Muscle layer of duodenum (tissue), 2 donors: ENCODE data around the gene CFAP45.

ENCODE experiments used
- H3K27ac ChIP-seq: one replicate; pipeline ENCODE4 v1.7.0; 2013; ENCODE audit warnings: mild to moderate bottlenecking, low read length
- H3K27me3 ChIP-seq: one replicate; pipeline ENCODE4 v1.7.0; 2013; ENCODE audit warnings: low read depth, mild to moderate bottlenecking, control low read depth, low read length
- H3K36me3 ChIP-seq, 2 donors: one replicate each; pipeline ENCODE4 v1.7.0; 2013; ENCODE audit warnings: low read length in 2 of 2, control low read depth in 1 of 2, mild to moderate bottlenecking in 1 of 2; ENCODE audit not compliant: insufficient read depth in 2 of 2, control insufficient read depth in 1 of 2
- H3K4me1 ChIP-seq, 2 donors: one replicate each; pipeline ENCODE4 v1.7.0; 2013; ENCODE audit warnings: low read length in 2 of 2, mild to moderate bottlenecking in 2 of 2, control low read depth in 1 of 2, moderate library complexity in 1 of 2; ENCODE audit not compliant: insufficient read depth in 2 of 2, control insufficient read depth in 1 of 2
- H3K4me3 ChIP-seq, 2 donors: one replicate each; pipeline ENCODE4 v1.7.0; 2013; ENCODE audit warnings: low read length in 2 of 2, low read depth in 1 of 2, mild to moderate bottlenecking in 1 of 2
- H3K9me3 ChIP-seq, 2 donors: one replicate each; pipeline ENCODE4 v1.7.0; 2013; ENCODE audit warnings: low read length in 2 of 2, control low read depth in 1 of 2, mild to moderate bottlenecking in 1 of 2; ENCODE audit not compliant: control insufficient read depth in 1 of 2
- donor health status: healthy.

Gene CFAP45

DNA sequence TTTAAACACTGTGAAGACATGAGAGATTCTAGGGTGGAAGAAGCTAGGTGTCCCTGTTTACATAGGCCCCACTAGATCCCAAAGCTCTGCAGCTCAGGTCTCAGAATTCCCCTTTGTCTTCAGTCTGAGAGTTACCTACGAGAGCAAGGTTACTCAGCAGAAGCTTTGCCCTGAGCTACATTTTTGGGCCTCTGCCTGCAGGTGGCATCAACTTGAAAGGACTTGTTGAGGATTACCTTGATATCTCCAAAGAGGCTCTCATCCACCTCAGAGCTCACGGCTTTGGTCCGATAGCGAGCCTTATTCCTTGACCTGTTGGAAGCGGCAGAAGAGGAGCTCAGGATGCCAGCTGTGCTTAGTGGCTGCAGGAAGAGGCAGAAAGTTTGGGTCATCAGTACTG is 7.0 kb downstream of the CFAP45 start:
- Histone ChIP-seq H3K27me3 (no peaks in the 10 kb centered on the region), H3K36me3 (no peaks in the 10 kb centered on the region), H3K9me3 (no peaks in the 10 kb centered on the region), H3K4me1 (peaks cover 5 to 15% of the 10 kb centered on the region in 2 donors), H3K27ac (no peak overlapping the region), H3K4me3 (no peak overlapping the region)

DNA sequence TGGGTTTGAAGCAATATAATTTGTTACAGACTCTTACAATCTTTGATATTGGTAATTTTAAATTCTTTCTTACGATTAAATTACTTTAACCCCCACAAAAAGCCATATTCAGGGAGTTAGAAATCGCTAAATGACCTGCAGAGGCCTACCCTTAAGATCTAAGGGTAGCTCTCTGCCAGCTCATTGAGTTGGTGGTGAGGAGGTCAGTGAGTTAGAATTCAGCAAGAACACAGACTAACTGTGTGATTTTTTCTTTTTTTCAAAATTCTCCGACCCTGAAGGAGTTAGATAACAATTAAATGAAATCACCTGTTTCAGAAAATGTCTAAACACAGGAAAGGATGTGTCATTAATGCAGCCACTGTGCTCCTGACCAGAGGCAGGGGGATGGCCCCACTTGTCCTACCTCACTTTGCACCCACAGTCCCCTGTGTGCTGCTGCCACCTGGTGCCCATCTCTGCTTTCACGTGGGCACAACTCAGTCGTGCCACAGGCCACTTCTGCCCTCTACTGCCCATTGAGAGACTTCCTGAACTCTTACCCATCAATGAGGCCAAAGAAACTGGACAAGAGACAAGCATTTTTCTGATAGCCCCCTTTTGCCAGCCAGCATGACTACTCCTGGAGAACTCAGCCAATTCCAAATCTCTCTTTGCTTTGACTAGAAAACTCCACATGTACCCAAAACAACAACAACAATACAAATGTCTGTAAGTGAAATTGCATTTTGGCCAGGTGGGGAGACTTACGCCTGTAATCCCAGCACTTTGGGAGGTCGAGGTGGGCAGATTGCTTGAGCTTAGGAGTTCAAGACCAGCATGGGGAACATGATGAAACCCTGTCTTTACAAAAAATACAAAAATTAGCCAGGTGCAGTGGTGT is 8.4 kb downstream of the CFAP45 start:
- H3K4me1 ChIP-seq: peaks cover 5 to 12% of the 10 kb centered on the region in 2 donors
- H3K27me3 ChIP-seq: no peaks in the 10 kb centered on the region
- no peaks in the 10 kb centered on the region for H3K36me3 ChIP-seq
- no peak overlapping the region for H3K4me3 ChIP-seq
- H3K9me3 ChIP-seq: no peaks in the 10 kb centered on the region
- H3K27ac ChIP-seq: no peak overlapping the region

DNA sequence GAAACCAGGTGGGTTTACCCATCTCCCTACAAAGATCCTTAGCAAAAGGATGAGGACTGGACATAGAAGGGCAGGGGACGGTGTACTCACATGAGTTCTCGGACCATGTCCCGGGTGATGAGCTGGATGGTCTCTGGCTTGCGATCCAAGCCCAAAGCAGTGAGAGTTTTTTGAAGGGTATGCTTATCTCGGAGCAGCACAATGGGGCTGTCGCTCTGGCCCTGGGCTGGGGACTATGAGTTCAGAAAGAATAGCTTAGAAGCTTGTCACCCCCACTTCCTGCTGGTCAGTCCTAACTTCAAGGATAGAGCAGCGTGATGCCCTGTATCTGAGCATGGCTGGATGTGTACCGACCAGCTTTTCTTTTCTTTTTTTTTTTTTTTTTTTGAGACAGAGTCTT is 9.6 kb downstream of the CFAP45 start:
- Histone ChIP-seq H3K9me3 (no peaks in the 10 kb centered on the region), H3K27ac (peak overlapping the region; percentile 2), H3K36me3 (no peaks in the 10 kb centered on the region), H3K4me1 (peaks cover 5 to 9% of the 10 kb centered on the region in 2 donors), H3K4me3 (no peak overlapping the region), H3K27me3 (no peaks in the 10 kb centered on the region)

DNA sequence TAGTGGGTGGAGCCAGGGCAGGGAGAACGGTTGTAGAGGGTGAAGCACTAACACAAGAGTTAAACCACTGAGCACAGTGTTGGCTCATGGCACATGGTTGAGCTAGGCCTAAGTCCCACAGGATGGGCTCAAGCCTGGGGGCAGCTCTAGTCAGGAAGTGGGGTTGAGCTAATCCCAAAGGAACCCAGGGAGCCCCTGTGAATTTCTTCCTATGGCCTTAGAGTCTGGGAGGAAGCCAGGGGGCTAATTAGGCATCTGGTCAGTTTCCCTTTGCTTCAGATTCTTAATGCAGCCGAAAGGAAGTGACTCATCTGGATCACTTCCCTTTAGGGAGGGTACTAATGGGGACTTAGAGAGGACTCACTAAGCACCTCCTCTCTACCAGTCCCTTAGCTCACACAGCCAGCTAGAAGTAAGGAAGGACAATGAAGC is 10.1 kb downstream of the CFAP45 start:
- Histone ChIP-seq H3K4me1 (peaks cover 5 to 9% of the 10 kb centered on the region in 2 donors), H3K27me3 (no peaks in the 10 kb centered on the region), H3K9me3 (no peaks in the 10 kb centered on the region), H3K36me3 (no peaks in the 10 kb centered on the region), H3K27ac (peak overlapping the region; percentile 2), H3K4me3 (no peak overlapping the region)

DNA sequence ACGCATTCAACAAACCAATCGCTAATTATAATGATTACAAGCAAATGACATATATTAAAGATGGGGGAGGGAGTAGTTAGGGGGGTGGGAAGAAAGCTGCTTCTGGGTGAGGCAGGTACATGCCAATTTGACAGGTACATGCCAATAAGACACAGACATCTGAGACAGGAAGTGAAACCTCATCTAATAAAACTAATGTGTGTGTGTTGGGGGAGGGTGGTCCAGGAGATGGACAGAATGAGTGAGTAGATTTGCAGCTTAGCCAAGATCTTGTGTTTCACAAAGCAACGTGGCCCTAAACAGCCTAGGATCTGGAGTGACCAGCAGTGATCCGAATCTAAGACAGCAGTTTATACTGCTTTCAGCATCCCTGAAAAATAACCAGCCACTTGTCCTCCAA is 10.8 kb downstream of the CFAP45 start:
- Histone ChIP-seq H3K27me3 (no peaks in the 10 kb centered on the region), H3K36me3 (no peaks in the 10 kb centered on the region), H3K4me3 (no peak overlapping the region), H3K9me3 (no peaks in the 10 kb centered on the region), H3K27ac (no peak overlapping the region), H3K4me1 (peaks cover 5 to 9% of the 10 kb centered on the region in 2 donors)

DNA sequence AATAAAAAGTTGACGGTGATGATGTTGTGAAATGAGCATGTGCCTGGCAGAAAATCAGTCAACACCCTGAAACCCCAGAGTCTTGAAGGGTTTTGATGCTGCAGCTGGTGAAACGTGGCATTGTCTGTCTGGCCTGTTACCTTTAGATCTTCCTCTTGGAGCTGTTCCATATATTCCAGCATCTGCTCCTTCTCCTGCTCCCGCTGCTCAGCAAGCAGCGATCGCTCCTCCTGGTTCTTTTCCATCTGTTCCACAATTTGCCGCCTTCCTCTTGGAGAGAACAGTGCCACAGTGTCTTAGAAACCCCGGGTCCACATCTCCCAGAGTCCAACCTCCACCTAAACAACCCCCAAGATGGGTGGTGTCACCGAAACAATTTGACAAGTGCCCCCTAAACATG is 15.7 kb downstream of the CFAP45 start:
- Histone ChIP-seq H3K36me3 (no peaks in the 10 kb centered on the region), H3K4me1 (no peaks in the 10 kb centered on the region), H3K9me3 (no peaks in the 10 kb centered on the region), H3K4me3 (no peak overlapping the region), H3K27me3 (no peaks in the 10 kb centered on the region), H3K27ac (no peak overlapping the region)

DNA sequence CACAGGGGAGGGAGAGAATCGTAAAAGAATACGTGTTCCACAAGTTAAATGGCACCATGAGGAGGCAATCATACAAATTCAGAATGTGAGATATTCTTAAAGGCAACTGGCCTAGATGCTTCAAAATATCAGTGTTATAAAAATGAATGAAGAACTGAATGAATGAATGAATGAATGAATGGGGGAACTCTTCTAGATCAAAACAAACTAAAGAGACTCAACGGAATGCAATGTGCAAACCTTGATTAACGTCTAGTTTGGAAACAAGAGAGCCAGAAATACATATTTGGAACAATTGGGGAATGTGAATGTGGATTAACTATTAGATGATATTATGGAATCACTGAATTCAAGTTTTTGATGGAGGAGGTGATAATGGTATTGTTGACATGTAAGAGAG is 16.8 kb downstream of the CFAP45 start:
- Histone ChIP-seq H3K4me3 (no peak overlapping the region), H3K36me3 (no peaks in the 10 kb centered on the region), H3K9me3 (no peaks in the 10 kb centered on the region), H3K27me3 (no peaks in the 10 kb centered on the region), H3K4me1 (no peaks in the 10 kb centered on the region), H3K27ac (no peak overlapping the region)

DNA sequence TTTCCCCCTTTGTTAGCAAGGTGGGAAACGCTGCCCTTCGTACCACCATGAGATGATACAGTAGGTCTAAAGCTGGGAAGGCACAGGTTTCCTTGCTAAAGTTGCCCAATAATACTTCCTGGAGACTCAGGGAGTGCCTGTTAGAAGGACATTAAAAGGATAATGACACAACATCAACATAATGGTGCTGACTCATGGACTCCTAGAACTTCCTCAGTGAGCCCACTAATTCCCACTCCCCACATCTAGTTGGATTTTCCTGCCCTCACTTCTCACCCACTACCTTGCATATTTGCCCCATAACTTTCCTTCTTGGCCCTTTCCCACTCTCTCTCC is 17.5 kb downstream of the CFAP45 start:
- Histone ChIP-seq H3K27me3 (no peaks in the 10 kb centered on the region), H3K4me1 (no peaks in the 10 kb centered on the region), H3K9me3 (no peaks in the 10 kb centered on the region), H3K4me3 (no peak overlapping the region), H3K27ac (no peak overlapping the region), H3K36me3 (no peaks in the 10 kb centered on the region)

DNA sequence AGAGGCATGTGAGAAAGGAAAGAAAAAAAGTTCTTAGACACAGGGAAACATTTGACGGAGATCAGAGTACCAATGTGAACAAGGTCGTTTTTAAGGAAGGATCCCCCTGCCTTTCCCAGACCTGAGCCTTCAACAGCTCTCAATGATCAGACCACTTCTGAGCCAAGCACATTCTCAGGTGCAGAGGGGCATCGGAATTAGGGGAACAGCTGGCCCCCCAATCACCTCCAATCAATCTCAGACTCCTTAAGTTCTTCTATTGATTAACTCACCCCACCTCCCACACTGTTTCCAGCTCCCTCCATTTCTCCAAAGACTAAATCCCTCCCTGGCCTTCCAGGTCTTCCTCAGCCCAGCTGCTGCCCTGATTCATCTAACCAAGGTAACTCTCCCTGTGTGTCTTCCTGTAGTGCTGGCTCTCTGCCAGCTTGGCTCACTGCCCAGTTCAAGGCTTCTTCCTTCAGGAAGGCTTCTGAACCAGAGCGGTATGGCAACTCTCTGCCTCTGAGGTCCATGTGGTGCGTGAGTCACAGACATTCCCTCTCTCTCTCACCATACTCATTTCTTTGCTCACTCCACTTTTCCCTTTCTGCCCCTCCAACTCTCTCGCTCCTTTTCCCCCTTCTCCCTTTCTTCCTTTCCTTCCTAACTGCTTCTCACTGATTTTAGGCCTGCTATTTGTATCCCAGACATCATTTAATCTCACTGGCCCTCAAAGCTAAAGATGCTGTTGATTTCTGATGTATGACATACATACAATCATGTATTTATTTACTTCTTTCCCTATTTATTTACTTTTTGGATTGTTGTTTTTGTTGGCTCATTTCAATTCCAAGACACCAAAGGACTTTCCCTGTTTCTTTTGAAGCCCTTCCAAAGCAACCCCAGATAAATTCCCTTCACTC is 18.1 kb downstream of the CFAP45 start:
- Histone ChIP-seq H3K36me3 (no peaks in the 10 kb centered on the region), H3K27ac (no peak overlapping the region), H3K9me3 (no peaks in the 10 kb centered on the region), H3K4me3 (no peak overlapping the region), H3K4me1 (no peaks in the 10 kb centered on the region), H3K27me3 (no peaks in the 10 kb centered on the region)

DNA sequence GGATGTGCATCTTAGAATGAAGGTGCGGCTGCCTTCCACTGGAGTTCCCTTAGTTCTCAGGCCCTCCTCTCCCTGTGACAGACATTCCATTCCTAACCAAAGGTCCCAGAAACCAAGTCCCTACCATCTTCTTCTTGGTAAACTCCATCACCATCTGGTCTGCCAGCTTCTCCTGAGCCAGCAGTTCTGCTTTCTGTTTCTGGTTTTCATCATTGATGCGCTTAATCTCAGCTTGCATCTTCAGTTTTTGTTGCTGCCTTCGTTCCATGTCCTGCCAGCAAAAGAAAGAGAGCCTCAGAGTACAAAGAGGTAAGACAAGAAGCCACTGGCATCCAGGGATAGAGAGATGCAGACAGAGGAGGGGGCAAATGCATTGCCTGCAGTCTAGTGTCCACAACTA is 19.5 kb downstream of the CFAP45 start:
- no peaks in the 10 kb centered on the region for H3K9me3 ChIP-seq
- no peaks in the 10 kb centered on the region for H3K36me3 ChIP-seq
- no peaks in the 10 kb centered on the region for H3K27me3 ChIP-seq
- no peaks in the 10 kb centered on the region for H3K4me1 ChIP-seq
- H3K27ac ChIP-seq: no peak overlapping the region
- no peak overlapping the region for H3K4me3 ChIP-seq

DNA sequence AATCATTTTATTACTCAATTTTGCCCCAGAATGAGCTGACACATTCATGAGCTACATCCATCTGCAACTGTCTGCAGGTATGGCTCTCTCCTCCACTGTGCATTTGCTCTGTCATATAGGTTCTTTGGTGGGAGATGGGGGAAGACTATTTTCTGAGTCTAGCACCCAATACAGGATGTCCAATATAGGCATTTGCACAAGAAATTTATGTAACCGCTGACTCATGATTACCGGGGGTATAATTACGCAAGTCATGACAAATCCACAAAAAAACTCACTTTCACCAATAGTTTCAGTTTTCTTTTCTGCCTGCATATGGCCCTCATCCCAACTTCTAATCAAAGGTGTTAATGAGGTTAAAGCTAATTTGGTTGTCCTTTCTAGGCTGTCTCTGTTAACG is 20.0 kb downstream of the CFAP45 start:
- H3K9me3 ChIP-seq: no peaks in the 10 kb centered on the region
- H3K27me3 ChIP-seq: no peaks in the 10 kb centered on the region
- H3K36me3 ChIP-seq: no peaks in the 10 kb centered on the region
- no peak overlapping the region for H3K27ac ChIP-seq
- no peaks in the 10 kb centered on the region for H3K4me1 ChIP-seq
- no peak overlapping the region for H3K4me3 ChIP-seq
